ENCODE data around the gene RBM33.

- TF ChIP-seq CTCF (IDR thresholded peaks at IDR 0.05; ENCODE audit: low read length) (no peak), EZH2 (IDR thresholded peaks at IDR 0.05; ENCODE audit: borderline replicate concordance, low read length) (no peak)
Measured at GRCh38 chr7:155802291-155802690, 157.8 kb downstream of the RBM33 start.
